ENCODE data around the gene CDY1B. TPM values are rescaled to one million over a fixed set of nuclear protein-coding genes. Genes with fewer than 3 reads are reported as not detected.
"Not testable (repeated sequence)": the region's sequence is repeated elsewhere in the genome, so short reads cannot be mapped to it uniquely, and the experiment has no call there.

CDY1B gene
- not detected for total RNA-seq
- total RNA-seq, result 0 reads per million in 2 donors

- H3K4me3 Mint-ChIP-seq; H3K27ac Mint-ChIP-seq; H3K9me3 ChIP-seq (ENCODE audit: control insufficient read depth, low read length, poor library complexity, severe bottlenecking); DNase-seq; H3K4me1 Mint-ChIP-seq; H3K36me3 Mint-ChIP-seq (ENCODE audit: low read depth); ATAC-seq; H3K27me3 Mint-ChIP-seq: not testable (repeated sequence)
Measured at GRCh38 chrY:24047919-24048318, at the start of gene CDY1B. CDY1B (minus strand) TSS chrY:24048019; CDS start chrY:24047688, 331 bp downstream.

- not testable (repeated sequence) for DNase-seq; H3K4me1 Mint-ChIP-seq; H3K9me3 ChIP-seq (ENCODE audit: control insufficient read depth, low read length, poor library complexity, severe bottlenecking); H3K27me3 Mint-ChIP-seq; ATAC-seq; H3K27ac Mint-ChIP-seq; H3K4me3 Mint-ChIP-seq; H3K36me3 Mint-ChIP-seq (ENCODE audit: low read depth)
Measured at GRCh38 chrY:24049525-24049924, 1.7 kb upstream of the CDY1B start.

DNA sequence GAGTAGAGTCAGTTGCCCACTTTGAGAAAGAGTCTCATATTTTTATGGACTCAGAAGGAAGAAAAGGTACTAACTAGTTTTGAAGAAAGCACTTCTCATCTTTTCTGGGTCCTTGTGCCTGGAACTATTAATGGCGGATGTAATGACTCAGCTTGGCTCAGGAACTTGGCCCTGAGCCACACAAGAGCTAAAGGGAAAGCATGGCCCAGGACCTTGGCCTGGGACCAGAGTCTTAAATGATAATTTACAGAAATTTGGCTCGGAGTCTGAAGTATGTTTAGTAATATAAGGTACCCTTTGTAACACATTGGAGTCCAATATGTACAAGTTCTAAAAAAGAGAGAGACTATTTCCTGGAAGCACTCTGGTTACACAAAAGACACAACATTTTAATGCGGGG, 4.6 kb downstream of the CDY1B start:
- not testable (repeated sequence) for H3K4me1 Mint-ChIP-seq; DNase-seq; H3K4me3 Mint-ChIP-seq; H3K27me3 Mint-ChIP-seq; H3K9me3 ChIP-seq (ENCODE audit: control insufficient read depth, low read length, poor library complexity, severe bottlenecking); H3K27ac Mint-ChIP-seq; ATAC-seq; H3K36me3 Mint-ChIP-seq (ENCODE audit: low read depth)

DNA sequence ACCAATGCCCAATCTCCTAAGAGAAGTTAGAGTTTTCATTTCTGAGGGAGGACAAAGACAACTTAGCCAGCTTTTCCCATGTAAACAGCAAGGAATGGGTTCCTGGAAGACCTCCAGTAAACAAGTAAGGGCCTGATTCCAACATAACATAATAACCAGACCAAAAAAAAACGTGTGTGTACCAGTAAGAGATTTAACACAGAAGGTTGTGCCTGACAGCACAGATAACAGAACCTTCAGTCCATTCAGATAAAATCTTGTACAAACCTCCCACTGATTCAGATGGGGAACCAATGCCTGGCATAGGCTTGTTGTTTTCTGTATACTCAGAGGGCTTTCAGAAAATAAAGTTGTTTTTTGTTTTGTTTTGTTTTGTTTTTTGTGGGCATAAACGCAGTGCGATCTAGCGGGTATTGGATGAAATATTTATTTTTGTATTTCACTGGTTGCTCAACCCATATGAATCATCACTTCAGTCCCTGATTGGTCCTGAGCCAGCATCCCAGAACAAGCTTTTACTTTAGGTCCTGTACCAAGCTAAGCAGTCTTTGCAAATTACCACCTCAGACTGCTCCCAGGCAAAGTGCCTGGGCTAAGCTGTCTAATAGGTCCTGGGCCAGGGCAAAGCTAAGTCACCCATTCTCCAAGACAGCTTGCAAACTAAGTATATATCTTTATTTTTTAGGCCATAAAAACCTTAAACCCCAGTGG, 8.7 kb downstream of the CDY1B start:
- not testable (repeated sequence) for H3K27me3 Mint-ChIP-seq; ATAC-seq; H3K36me3 Mint-ChIP-seq (ENCODE audit: low read depth); H3K4me3 Mint-ChIP-seq; H3K27ac Mint-ChIP-seq; H3K4me1 Mint-ChIP-seq; H3K9me3 ChIP-seq (ENCODE audit: control insufficient read depth, low read length, poor library complexity, severe bottlenecking); DNase-seq

DNA sequence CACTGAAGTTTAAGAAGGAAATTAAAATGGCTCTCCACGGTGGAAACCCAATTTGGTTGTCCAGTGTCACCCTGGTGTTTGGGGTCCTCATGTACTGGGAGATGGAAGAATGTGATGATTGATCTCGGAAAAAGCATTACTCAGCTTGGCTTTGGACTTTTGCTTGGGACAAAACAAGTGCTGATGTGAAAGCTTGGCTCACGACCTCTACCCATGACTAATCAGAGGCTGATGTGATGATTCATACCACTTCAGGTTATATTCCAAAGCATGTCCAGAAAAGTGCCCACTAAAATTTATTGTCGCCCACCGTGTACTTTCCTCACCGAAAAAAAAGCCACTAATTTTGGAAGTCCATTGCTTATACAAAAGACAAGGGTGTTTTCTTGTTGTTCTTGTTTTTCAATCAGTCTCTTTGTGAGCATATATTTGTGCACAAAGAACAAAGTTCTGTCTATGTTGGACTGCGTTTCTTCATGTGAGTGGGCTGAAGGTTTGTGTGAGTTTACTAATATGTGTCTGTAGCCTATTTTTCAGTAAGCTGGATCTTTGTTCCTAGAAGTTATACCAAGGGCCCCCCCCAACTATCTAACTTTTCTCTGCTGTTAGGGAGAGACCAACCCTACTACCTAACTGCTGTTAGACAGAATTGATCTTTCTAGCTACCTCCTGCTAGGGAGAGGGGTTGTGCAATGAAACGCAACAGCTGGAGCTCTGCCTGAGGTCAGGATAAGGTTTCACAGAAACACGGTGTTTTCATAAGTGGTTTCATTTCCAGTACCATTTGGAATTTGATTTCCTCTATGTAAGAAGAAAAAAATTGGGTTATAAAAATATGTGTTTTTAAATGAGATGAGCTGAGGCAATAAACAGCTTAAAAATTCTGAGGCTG, 21.4 kb downstream of the CDY1B start:
- not testable (repeated sequence) for H3K4me1 Mint-ChIP-seq; H3K4me3 Mint-ChIP-seq; H3K27ac Mint-ChIP-seq; ATAC-seq; H3K27me3 Mint-ChIP-seq; H3K36me3 Mint-ChIP-seq (ENCODE audit: low read depth); DNase-seq; H3K9me3 ChIP-seq (ENCODE audit: control insufficient read depth, low read length, poor library complexity, severe bottlenecking)

Measured in T-helper 17 cell (primary cell).